ENCODE measurements around the gene ADD1.
A peak's percentile ranks its signal among the peaks of the same experiment; 100 is the strongest.

Gene ADD1

GRCh38 chr4:2963966-2964471 is 120.4 kb downstream of the ADD1 start:
- DNase-seq (ENCODE audit: low read depth), result peak; percentile 68

- no peak for DNase-seq (ENCODE audit: low read depth)
Observed at GRCh38 chr4:2964706-2965258, 121.1 kb downstream of the ADD1 start.

DNA sequence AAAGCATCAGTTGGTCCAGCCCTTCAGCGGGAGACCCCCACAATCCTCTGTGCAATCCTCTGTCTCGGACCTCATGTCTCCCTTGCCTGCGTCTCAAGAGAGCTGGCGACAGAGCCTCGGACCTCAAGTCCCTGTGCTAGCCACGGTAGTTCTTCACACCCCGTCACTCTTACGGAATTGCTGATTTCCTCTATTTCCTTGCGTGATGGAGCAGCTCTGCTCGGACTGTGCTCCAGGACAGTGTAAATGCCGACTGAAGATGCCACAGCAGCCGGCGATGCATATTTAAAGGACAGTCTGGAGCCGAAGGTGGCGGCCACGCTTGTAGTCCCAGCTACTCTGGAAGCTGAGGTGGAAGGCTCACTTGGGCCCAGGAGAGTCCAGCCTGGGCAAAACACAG is 121.6 kb downstream of the ADD1 start:
- DNase-seq (ENCODE audit: low read depth), result no peak

- DNase-seq (ENCODE audit: low read depth), result no peak
Observed at GRCh38 chr4:2968381-2968780, 124.7 kb downstream of the ADD1 start.

DNA sequence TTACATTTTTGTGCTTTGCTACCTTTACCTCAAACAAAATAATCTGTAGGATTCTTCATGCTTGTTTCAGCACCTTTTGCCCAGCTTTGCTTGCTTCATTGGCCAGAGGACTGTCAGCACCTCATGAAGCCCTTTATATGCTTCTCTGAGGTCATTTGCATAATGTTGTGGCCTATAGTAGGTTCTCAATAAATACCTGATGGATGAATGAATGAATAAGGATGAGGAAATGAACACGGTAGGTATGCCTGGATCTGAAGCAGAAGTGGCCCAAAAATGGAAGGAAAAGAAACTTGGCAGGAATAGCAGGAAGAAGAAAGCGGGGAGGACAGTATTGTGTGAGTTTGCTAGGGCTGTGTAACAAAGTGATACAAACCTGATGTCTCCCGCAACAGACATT is 127.6 kb downstream of the ADD1 start:
- DNase-seq (ENCODE audit: low read depth), result no peak

DNA sequence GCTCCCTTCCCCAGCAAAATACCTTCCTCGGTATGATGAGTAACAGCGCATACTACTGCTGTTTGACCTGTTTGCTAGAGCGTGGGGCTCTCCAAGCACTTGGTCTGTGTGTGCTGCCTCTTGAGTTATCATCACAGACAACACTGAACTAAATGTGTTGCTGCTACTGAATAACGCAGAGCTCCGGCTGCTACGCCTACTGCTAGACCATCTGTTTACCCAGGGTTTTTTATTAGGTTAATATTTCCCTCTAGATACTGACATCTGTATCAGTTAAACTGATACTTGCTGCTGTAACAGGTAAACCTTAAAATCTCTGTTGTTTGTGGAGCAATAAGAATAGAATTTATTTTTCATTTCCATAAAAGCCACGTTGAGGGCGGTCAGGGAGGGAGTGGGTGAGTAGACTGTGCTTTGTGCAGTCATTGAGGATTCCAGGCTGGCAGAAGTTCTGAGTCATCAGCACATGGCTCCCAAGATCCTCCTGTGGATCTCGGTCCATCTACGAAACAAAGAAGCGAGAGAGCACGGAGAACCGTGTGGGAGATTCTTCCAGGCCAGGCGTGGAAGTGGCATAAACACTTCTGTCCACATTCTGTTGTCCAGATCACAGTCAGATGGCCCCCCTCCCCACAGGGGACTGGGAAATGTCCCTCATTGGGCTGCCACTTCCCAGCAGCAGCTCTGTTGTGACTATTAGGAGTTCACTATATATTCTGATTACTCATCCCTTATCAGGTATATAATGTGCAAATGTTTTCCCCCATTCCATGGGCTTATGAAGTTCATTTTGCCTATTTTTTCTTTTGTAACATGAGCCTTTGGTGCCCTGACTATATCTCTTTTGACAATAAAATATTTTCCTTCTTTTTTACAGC is 133.8 kb downstream of the ADD1 start:
- peak; percentile 66 for DNase-seq (ENCODE audit: low read depth)

All from EH (cell line).